HepG2 (cell line): Measurements from ENCODE around the gene CACNA2D3.

Source experiments
- CEBPB ChIP-seq: IDR thresholded peaks from 2 replicates; pipeline ENCODE4 v1.6.1; 2011; ENCODE audit warnings: low read depth, low read length, improper control_type of control experiment, borderline replicate concordance
- CREB1 ChIP-seq, 2 experiments: fragments of 450-650 bp in 1 of 2; IDR thresholded peaks; 2 replicates each; pipeline ENCODE4 v1.6.1; 2016 to 2017; ENCODE audit warnings: control low read depth in 1 of 2, mild to moderate bottlenecking in 1 of 2, missing compliant biosample characterization in 1 of 2, missing genetic modification characterization in 1 of 2
- CTCF ChIP-seq: sonication (generic); formaldehyde crosslinking; IDR thresholded peaks from 2 replicates; pipeline ENCODE4 v1.5.0; 2020; ENCODE audit warnings: mild to moderate bottlenecking, missing genetic modification reagents, moderate library complexity
- EZH2 ChIP-seq: conservative IDR thresholded peaks from 2 replicates; pipeline ENCODE4 v1.6.1; 2012; ENCODE audit warnings: mild to moderate bottlenecking, low read depth, low read length, moderate library complexity
- MTA3 ChIP-seq: sonication (generic); formaldehyde crosslinking; IDR thresholded peaks from 2 replicates; pipeline ENCODE4 v1.4.0; 2020; ENCODE audit warnings: missing genetic modification reagents
- POLR2AphosphoS5 ChIP-seq: IDR thresholded peaks from 2 replicates; pipeline ENCODE4 v1.6.1; 2012; ENCODE audit warnings: low read depth, low read length
- ZNF274 ChIP-seq: sonication (generic); formaldehyde crosslinking; IDR thresholded peaks from 2 replicates; pipeline ENCODE4 v1.5.1; 2020; ENCODE audit warnings: mild to moderate bottlenecking, missing genetic modification reagents
- ZNF747 ChIP-seq: sonication (generic); formaldehyde crosslinking; IDR thresholded peaks from 2 replicates; pipeline ENCODE4 v1.8.1; 2023; ENCODE audit warnings: missing genetic modification reagents, mild to moderate bottlenecking, borderline replicate concordance
- TF ChIP-seq, protein P1 (sequence below), 2 experiments: sonication (generic) in 1 of 2; formaldehyde crosslinking in 1 of 2; IDR thresholded peaks; 2 replicates each; pipeline versions ENCODE4 v1.5.1 to v1.6.1; 2011 to 2020; ENCODE audit warnings: borderline replicate concordance in 1 of 2, low read depth in 1 of 2, low read length in 1 of 2, mild to moderate bottlenecking in 1 of 2, missing genetic modification reagents in 1 of 2, moderate library complexity in 1 of 2

DNA sequence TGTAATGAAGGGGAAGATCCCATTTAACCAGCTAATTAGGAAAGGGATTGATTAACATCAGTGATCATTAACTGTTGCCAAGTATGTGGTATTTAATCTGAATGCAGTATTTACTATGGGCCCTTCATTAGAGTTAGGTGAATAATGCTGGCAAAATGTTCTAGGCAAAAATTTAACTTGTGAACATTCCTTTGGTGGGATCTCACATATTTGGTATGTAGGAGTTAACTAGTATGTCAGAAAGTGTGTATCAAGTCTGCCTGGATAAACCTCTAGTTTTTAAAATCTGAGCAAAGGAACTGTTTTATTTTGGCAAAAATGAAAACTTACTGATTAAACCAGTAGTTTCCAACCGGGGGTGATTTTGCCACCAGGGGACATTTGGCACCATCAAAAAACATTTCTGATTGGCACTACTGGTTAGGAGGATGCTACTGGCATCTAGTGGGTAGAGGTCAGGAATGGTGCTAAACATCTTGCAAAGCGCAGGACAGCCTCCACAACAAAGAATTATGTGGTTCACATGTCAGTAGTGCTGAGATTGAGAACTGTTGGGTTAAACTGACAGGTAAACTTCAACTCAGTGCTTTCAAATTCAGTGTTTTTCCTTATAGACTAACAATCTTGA, 783.0 kb downstream of the CACNA2D3 start:
- TF ChIP-seq POLR2AphosphoS5 (no peak), EZH2 (no peak), CTCF (CRISPR knock-in tag) (no peak), ZNF274 (CRISPR knock-in tag) (no peak), CEBPB (no peak), CREB1 (IDR thresholded peaks at IDR 0.05) (no peak), CREB1 (CRISPR knock-in tag; IDR thresholded peaks at IDR 0.05) (no peak), MTA3 (CRISPR knock-in tag) (no peak), ZNF747 (CRISPR knock-in tag) (no peak)
- TF ChIP-seq, protein P1, sequence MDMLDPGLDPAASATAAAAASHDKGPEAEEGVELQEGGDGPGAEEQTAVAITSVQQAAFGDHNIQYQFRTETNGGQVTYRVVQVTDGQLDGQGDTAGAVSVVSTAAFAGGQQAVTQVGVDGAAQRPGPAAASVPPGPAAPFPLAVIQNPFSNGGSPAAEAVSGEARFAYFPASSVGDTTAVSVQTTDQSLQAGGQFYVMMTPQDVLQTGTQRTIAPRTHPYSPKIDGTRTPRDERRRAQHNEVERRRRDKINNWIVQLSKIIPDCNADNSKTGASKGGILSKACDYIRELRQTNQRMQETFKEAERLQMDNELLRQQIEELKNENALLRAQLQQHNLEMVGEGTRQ (IDR thresholded peaks at IDR 0.05; ENCODE audit: low read depth, low read length), result no peak
- TF ChIP-seq, protein P1 (CRISPR knock-in tag; IDR thresholded peaks at IDR 0.05; ENCODE audit: borderline replicate concordance), result no peak
